SK-N-SH treated with all-trans-retinoic acid at 6 μM for 48 hours (cell line): Measurements from ENCODE around the gene MBOAT2.
"Not testable (repeated sequence)": the region's sequence is repeated elsewhere in the genome, so short reads cannot be mapped to it uniquely, and the experiment has no call there.

Experiments
- ATAC-seq: fragments of 200-7000 bp; cut with Tn5 transposase; 3 replicates; pipeline ENCODE4 v1.9.1; 2020; ENCODE audit warnings: mild to moderate bottlenecking, moderate library complexity
- ARNTL ChIP-seq: fragments of 450-650 bp; formaldehyde crosslinking; IDR thresholded peaks from 2 replicates; pipeline ENCODE4 v1.5.0; 2020; ENCODE audit warnings: low read depth, mild to moderate bottlenecking, moderate library complexity, borderline replicate concordance
- BACH2 ChIP-seq: fragments of 250-450 bp; sonication (Bioruptor Pico); IDR thresholded peaks from 2 replicates; pipeline ENCODE4 v1.9.0; 2021; ENCODE audit warnings: mild to moderate bottlenecking, borderline replicate concordance
- CREB5 ChIP-seq: fragments of 250-450 bp; sonication (Bioruptor Pico); IDR thresholded peaks from 2 replicates; pipeline ENCODE4 v1.5.1; 2020; ENCODE audit warnings: low read depth, mild to moderate bottlenecking, moderate library complexity
- CSDC2 ChIP-seq: fragments of 250-450 bp; sonication (Bioruptor Pico); IDR thresholded peaks from 2 replicates; pipeline ENCODE4 v1.5.0; 2020; ENCODE audit warnings: mild to moderate bottlenecking, moderate library complexity
- CSRNP3 ChIP-seq: fragments of 250-450 bp; sonication (Bioruptor Pico); IDR thresholded peaks from 2 replicates; pipeline ENCODE4 v1.5.1; 2021; ENCODE audit warnings: mild to moderate bottlenecking, moderate library complexity
- ESRRG ChIP-seq: fragments of 250-450 bp; sonication (Bioruptor Pico); IDR thresholded peaks from 2 replicates; pipeline ENCODE4 v1.6.1; 2021; ENCODE audit warnings: mild to moderate bottlenecking
- GLIS3 ChIP-seq: fragments of 250-450 bp; sonication (Bioruptor Pico); IDR thresholded peaks from 2 replicates; pipeline ENCODE4 v1.5.0; 2020; ENCODE audit warnings: mild to moderate bottlenecking, moderate library complexity
- ISL1 ChIP-seq: fragments of 250-450 bp; sonication (Bioruptor Pico); IDR thresholded peaks from 2 replicates; pipeline ENCODE4 v2.1.2; 2022; ENCODE audit warnings: mild to moderate bottlenecking, moderate library complexity
- POU6F1 ChIP-seq: fragments of 250-450 bp; sonication (Bioruptor Pico); IDR thresholded peaks from 2 replicates; pipeline ENCODE4 v1.8.0; 2021; ENCODE audit warnings: low read depth, mild to moderate bottlenecking, moderate library complexity, borderline replicate concordance
- RARB ChIP-seq: fragments of 250-450 bp; sonication (Bioruptor Pico); IDR thresholded peaks from 2 replicates; pipeline ENCODE4 v1.8.0; 2021; ENCODE audit warnings: mild to moderate bottlenecking, moderate library complexity
- TCF4 ChIP-seq: fragments of 250-450 bp; sonication (Bioruptor Pico); IDR thresholded peaks from 2 replicates; pipeline ENCODE4 v1.8.0; 2021; ENCODE audit warnings: mild to moderate bottlenecking, moderate library complexity, borderline replicate concordance
- TOX ChIP-seq: fragments of 250-450 bp; sonication (Bioruptor Pico); IDR thresholded peaks from 2 replicates; pipeline ENCODE4 v1.8.0; 2021; ENCODE audit warnings: mild to moderate bottlenecking, moderate library complexity, borderline replicate concordance
- TSHZ2 ChIP-seq: fragments of 250-450 bp; sonication (Bioruptor Pico); IDR thresholded peaks from 2 replicates; pipeline ENCODE4 v1.5.0; 2020; ENCODE audit warnings: mild to moderate bottlenecking, moderate library complexity
- ZC3H10 ChIP-seq: fragments of 250-450 bp; sonication (Bioruptor Pico); IDR thresholded peaks from 2 replicates; pipeline ENCODE4 v1.5.1; 2021; ENCODE audit warnings: mild to moderate bottlenecking, moderate library complexity
- ZFP30 ChIP-seq: fragments of 450-650 bp; formaldehyde crosslinking; IDR thresholded peaks from 2 replicates; pipeline ENCODE4 v1.5.0; 2022; ENCODE audit warnings: mild to moderate bottlenecking, moderate library complexity
- ZNF565 ChIP-seq: fragments of 450-650 bp; formaldehyde crosslinking; conservative IDR thresholded peaks from 2 replicates; pipeline ENCODE4 v1.5.0; 2020; ENCODE audit warnings: low read depth, mild to moderate bottlenecking, moderate library complexity
- ZNF70 ChIP-seq: fragments of 450-650 bp; formaldehyde crosslinking; IDR thresholded peaks from 2 replicates; pipeline ENCODE4 v1.5.0; 2020; ENCODE audit warnings: mild to moderate bottlenecking, moderate library complexity
- ZNF8 ChIP-seq: fragments of 450-650 bp; formaldehyde crosslinking; IDR thresholded peaks from 2 replicates; pipeline ENCODE4 v1.5.0; 2020; ENCODE audit warnings: mild to moderate bottlenecking, moderate library complexity
- TF ChIP-seq, protein P1 (sequence below): fragments of 250-450 bp; sonication (Bioruptor Pico); IDR thresholded peaks from 2 replicates; pipeline ENCODE4 v1.8.0; 2020; ENCODE audit warnings: mild to moderate bottlenecking, moderate library complexity, borderline replicate concordance

MBOAT2 gene

GRCh38 chr2:9050122-9050809, 46.8 kb upstream of the MBOAT2 start:
- no peak for TF ChIP-seq CREB5 (CRISPR knock-in tag)
- no peak for TF ChIP-seq ZNF565 (CRISPR knock-in tag)
- no peak for TF ChIP-seq GLIS3
- no peak for TF ChIP-seq TSHZ2
- no peak for TF ChIP-seq TOX (CRISPR knock-in tag)
- no peak for TF ChIP-seq RARB (CRISPR knock-in tag)
- no peak for TF ChIP-seq ARNTL (CRISPR knock-in tag)
- TF ChIP-seq TCF4 (CRISPR knock-in tag) = no peak
- TF ChIP-seq ZFP30 (CRISPR knock-in tag) = no peak
- TF ChIP-seq CSRNP3 (CRISPR knock-in tag) = no peak
- TF ChIP-seq POU6F1 (CRISPR knock-in tag) = no peak
- TF ChIP-seq, protein P1, sequence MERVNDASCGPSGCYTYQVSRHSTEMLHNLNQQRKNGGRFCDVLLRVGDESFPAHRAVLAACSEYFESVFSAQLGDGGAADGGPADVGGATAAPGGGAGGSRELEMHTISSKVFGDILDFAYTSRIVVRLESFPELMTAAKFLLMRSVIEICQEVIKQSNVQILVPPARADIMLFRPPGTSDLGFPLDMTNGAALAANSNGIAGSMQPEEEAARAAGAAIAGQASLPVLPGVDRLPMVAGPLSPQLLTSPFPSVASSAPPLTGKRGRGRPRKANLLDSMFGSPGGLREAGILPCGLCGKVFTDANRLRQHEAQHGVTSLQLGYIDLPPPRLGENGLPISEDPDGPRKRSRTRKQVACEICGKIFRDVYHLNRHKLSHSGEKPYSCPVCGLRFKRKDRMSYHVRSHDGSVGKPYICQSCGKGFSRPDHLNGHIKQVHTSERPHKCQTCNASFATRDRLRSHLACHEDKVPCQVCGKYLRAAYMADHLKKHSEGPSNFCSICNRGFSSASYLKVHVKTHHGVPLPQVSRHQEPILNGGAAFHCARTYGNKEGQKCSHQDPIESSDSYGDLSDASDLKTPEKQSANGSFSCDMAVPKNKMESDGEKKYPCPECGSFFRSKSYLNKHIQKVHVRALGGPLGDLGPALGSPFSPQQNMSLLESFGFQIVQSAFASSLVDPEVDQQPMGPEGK = no peak
- no peak for TF ChIP-seq ZC3H10 (CRISPR knock-in tag)
- no peak for TF ChIP-seq ESRRG (CRISPR knock-in tag)
- no peak for TF ChIP-seq BACH2 (CRISPR knock-in tag)
- no peak for TF ChIP-seq CSDC2
- TF ChIP-seq ISL1 (CRISPR knock-in tag) = no peak
- TF ChIP-seq ZNF8 (CRISPR knock-in tag) = no peak
- no peak for ATAC-seq

GRCh38 chr2:9045595-9045994, 42.1 kb upstream of the MBOAT2 start:
- ATAC-seq = no peak
- TF ChIP-seq POU6F1 (CRISPR knock-in tag) (no peak), ZFP30 (CRISPR knock-in tag) (no peak), CREB5 (CRISPR knock-in tag) (no peak), ZNF8 (CRISPR knock-in tag) (no peak), GLIS3 (no peak), CSRNP3 (CRISPR knock-in tag) (no peak), ZNF70 (CRISPR knock-in tag) (no peak)

DNA sequence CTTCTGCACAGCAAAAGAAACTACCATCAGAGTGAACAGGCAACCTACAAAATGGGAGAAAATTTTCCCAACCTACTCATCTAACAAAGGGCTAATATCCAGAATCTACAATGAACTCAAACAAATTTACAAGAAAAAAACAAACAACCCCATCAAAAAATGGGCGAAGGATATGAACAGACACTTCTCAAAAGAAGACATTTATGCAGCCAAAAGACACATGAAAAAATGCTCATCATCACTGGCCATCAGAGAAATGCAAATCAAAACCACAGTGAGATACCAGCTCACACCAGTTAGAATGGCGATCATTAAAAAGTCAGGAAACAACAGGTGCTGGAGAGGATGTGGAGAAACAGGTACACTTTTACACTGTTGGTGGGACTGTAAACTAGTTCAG, 40.0 kb upstream of the MBOAT2 start:
- not testable (repeated sequence) for ATAC-seq
